Endothelial cell of umbilical vein (primary cell): ENCODE measurements around the gene UPF2. TPM values are rescaled to one million over a fixed set of nuclear protein-coding genes. Genes with fewer than 3 reads are reported as not detected.

Source experiments
- BruUV-seq: library from RNA; stranded (reverse); fragments of 400-500 nt; replicated peaks from 2 replicates; lab custom pipeline; 2021; lab: Mats Ljungman, UMichigan
- CTCF ChIA-PET: fragments of 300-600, 350-600 bp; sonication (Branson Sonifier 250); formaldehyde crosslinking; loops from one replicate; lab custom pipeline; 2021; ENCODE audit warnings: antibody characterized with exemption, inconsistent platforms; lab: Charles Lee
- POLR2A ChIA-PET: fragments of 300-600, 350-600 bp; sonication (Branson Sonifier 250); formaldehyde crosslinking; loops from one replicate; lab custom pipeline; 2021; ENCODE audit warnings: antibody characterized with exemption, inconsistent platforms; lab: Charles Lee
- DNase-seq: peaks from one replicate; pipeline ENCODE4 v3.0.0-alpha.2; 2011; ENCODE audit warnings: low read depth, low spot score
- FAIRE-seq: peaks from 2 replicates; lab custom pipeline; 2011; peaks lifted over from hg19 to GRCh38; lab: Jason Lieb, UNC
- H2AFZ ChIP-seq: 2 replicates; pipeline ENCODE4 v1.6.0; 2012; ENCODE audit warnings: low read depth, low read length, control low read depth, inconsistent platforms
- H3K27ac ChIP-seq: 2 replicates; pipeline ENCODE4 v1.5.1; 2011; ENCODE audit warnings: low read depth, mild to moderate bottlenecking, control low read depth, low read length, moderate library complexity; ENCODE audit not compliant: insufficient read depth
- H3K27me3 ChIP-seq, 2 experiments: 2 replicates each; pipeline versions ENCODE4 v1.6.0 to v1.6.1; 2011; ENCODE audit warnings: low read length in 2 of 2, mixed read lengths in 1 of 2; ENCODE audit not compliant: control insufficient read depth in 2 of 2, insufficient read depth in 2 of 2
- H3K36me3 ChIP-seq, 2 experiments: 2 replicates in 1 of 2; 3 replicates in 1 of 2; pipeline ENCODE4 v1.5.1; 2011; ENCODE audit warnings: low read length in 2 of 2, mild to moderate bottlenecking in 1 of 2, moderate library complexity in 1 of 2; ENCODE audit not compliant: control insufficient read depth in 2 of 2, insufficient read depth in 2 of 2; ENCODE audit errors: extremely low read depth in 1 of 2
- H3K4me1 ChIP-seq: 3 replicates; pipeline ENCODE4 v1.5.1; 2011; ENCODE audit warnings: mild to moderate bottlenecking, low read length; ENCODE audit not compliant: control insufficient read depth, insufficient read depth; ENCODE audit errors: extremely low read depth
- H3K4me2 ChIP-seq: 2 replicates; pipeline ENCODE4 v1.6.1; 2011; ENCODE audit warnings: low read length, control low read depth, mixed read lengths; ENCODE audit not compliant: insufficient read depth
- H3K4me3 ChIP-seq, 3 experiments: fragments of 200-600 bp in 1 of 3; sonication (generic), shearing (Covaris generic) in 1 of 3; replicated peaks in 1 of 3; 2 replicates each; pipeline ENCODE4 v1.5.1; 2011 to 2016; ENCODE audit warnings: control low read depth in 3 of 3, low read length in 3 of 3, mild to moderate bottlenecking in 2 of 3, inconsistent platforms in 1 of 3, low read depth in 1 of 3, moderate library complexity in 1 of 3; ENCODE audit not compliant: insufficient read depth in 1 of 3
- H3K79me2 ChIP-seq: 2 replicates; pipeline ENCODE4 v1.6.0; 2012; ENCODE audit warnings: low read length, inconsistent platforms; ENCODE audit not compliant: control insufficient read depth, insufficient read depth
- H3K9ac ChIP-seq: replicated peaks from 2 replicates; pipeline ENCODE3; 2011; ENCODE audit warnings: low read length, control low read depth; ENCODE audit not compliant: insufficient read depth; ENCODE audit errors: extremely low read depth
- H3K9me1 ChIP-seq: replicated peaks from 3 replicates; pipeline ENCODE4 v1.6.0; 2011; ENCODE audit warnings: mild to moderate bottlenecking, low read length; ENCODE audit not compliant: control insufficient read depth, insufficient read depth; ENCODE audit errors: extremely low read depth
- H3K9me3 ChIP-seq: replicated peaks from 2 replicates; pipeline ENCODE4 v1.5.1; 2012; ENCODE audit warnings: low read length, inconsistent platforms; ENCODE audit not compliant: control insufficient read depth, insufficient read depth
- H4K20me1 ChIP-seq: replicated peaks from 2 replicates; pipeline ENCODE3; 2011; ENCODE audit warnings: mild to moderate bottlenecking, low read length; ENCODE audit not compliant: control insufficient read depth, insufficient read depth; ENCODE audit errors: extremely low read depth
- EZH2 ChIP-seq: IDR thresholded peaks from 2 replicates; pipeline ENCODE4 v1.6.1; 2012; ENCODE audit warnings: borderline replicate concordance, low read depth, mild to moderate bottlenecking, moderate library complexity, low read length, inconsistent platforms; ENCODE audit not compliant: severe bottlenecking
- FOS ChIP-seq: IDR thresholded peaks from 2 replicates; pipeline ENCODE4 v1.6.1; 2011; ENCODE audit warnings: mild to moderate bottlenecking, low read length, moderate library complexity, borderline replicate concordance; ENCODE audit not compliant: insufficient read depth
- GATA2 ChIP-seq: IDR thresholded peaks from 2 replicates; pipeline ENCODE4 v1.7.0; 2011; ENCODE audit warnings: low read depth, mild to moderate bottlenecking, moderate library complexity, mixed read lengths, low read length; ENCODE audit not compliant: insufficient read length, insufficient read depth
- JUN ChIP-seq: IDR thresholded peaks from 2 replicates; pipeline ENCODE4 v1.6.1; 2011; ENCODE audit warnings: borderline replicate concordance, low read depth; ENCODE audit not compliant: insufficient read length, insufficient read depth
- MYC ChIP-seq: IDR thresholded peaks from one replicate; pipeline ENCODE4 v1.6.1; 2011; ENCODE audit warnings: mild to moderate bottlenecking, low read depth, low read length
- POLR2A ChIP-seq: IDR thresholded peaks from 2 replicates; pipeline ENCODE4 v1.6.1; 2012; ENCODE audit warnings: low read depth, mild to moderate bottlenecking, control low read depth, low read length
- POLR2AphosphoS5 ChIP-seq: IDR thresholded peaks from 2 replicates; pipeline ENCODE4 v1.6.1; 2012; ENCODE audit warnings: low read depth, mild to moderate bottlenecking, control low read depth, low read length, moderate library complexity; ENCODE audit not compliant: insufficient read depth
- dilution Hi-C: fragments of 300-500 bp; cut with MboI; formaldehyde crosslinking; loops from one replicate; pipeline ENCODE4 v1.15.0; 2019; ENCODE audit warnings: low sequenced_read_pairs; ENCODE audit not compliant: extremely low pct_ligation_motif_present
- intact Hi-C: fragments of 100-400 bp; cut with micrococcal nuclease; formaldehyde crosslinking; loops from one replicate; pipeline ENCODE4 v1.10.0; 2022
- polyA plus RNA-seq, 4 experiments: library from polyadenylated mRNA; depleted of rRNA in 3 of 4; stranded (reverse) in 3 of 4; unstranded in 1 of 4; fragments of >200 nt; gene quantifications; 2 replicates each; pipeline versions ENCODE4 v1.2.1 to v1.2.3, GENCODE V29; 2011 to 2012; ENCODE audit warnings: missing spikeins in 1 of 4
- total RNA-seq: library from RNA; stranded (reverse); gene quantifications from 2 replicates; pipeline ENCODE4 v1.2.3, GENCODE V29; 2021
- TF ChIP-seq, protein P1 (sequence below), 2 donors: IDR thresholded peaks; 1 replicate in 1 of 2; 2 replicates in 1 of 2; pipeline ENCODE4 v1.5.1; 2011; ENCODE audit warnings: low read length in 2 of 2, mild to moderate bottlenecking in 2 of 2, moderate library complexity in 2 of 2, control low read depth in 1 of 2, inconsistent platforms in 1 of 2, low read depth in 1 of 2; ENCODE audit not compliant: insufficient read depth in 1 of 2; ENCODE audit errors: extremely low read depth in 1 of 2
- TF ChIP-seq, protein P2 (sequence below): IDR thresholded peaks from 2 replicates; pipeline ENCODE4 v1.6.1; 2011; ENCODE audit not compliant: insufficient read depth, insufficient read length

Gene UPF2
- total and polyA plus RNA-seq, 2 donors (not counting 3 experiments of a cell fraction or from before 2014, with no cell fraction given), result 4.8 to 27.7 TPM

DNA sequence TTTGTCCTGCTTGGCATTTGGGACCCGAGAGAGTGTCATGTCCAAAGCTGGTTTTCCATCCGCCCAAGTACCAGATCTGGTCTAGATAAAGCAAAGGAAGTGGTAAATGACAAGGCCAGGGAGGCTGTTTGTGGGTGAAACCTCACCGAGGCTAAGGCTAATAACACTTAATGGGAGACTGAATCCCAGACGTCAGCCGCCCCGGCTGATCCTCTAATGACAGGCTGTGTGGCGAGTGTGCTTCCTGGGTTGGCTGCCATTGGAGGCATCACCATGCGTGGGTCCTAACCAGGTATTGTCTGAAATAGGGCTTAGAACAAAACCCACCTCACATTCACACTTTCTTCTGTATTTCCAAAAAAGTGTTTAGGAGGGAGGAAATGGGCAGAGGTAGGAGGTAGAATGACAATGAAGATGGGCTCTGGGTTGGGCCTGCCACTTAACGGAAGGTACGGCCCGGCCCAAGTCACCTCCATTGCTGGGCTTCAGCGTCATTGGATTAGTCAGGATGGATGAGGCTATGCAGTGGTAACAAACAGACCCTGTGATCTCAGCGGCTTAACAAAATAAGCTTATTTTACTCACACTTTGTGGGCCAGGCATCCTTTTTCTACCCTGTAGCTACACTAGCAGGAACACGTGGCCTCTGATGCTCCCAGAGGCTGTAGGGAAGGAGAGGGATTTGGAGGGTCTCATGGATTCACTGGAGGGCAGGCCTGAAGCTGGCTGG is 159.8 kb downstream of the UPF2 start:
- Histone ChIP-seq H3K4me3 (no peak overlapping the region), H3K4me2 (no peak overlapping the region), H2AFZ (peak overlapping the region; percentile 5), H3K9me3 (no peaks in the 10 kb centered on the region), H3K9me1 (no peaks in the 10 kb centered on the region), H3K27ac (no peak overlapping the region), H4K20me1 (no peaks in the 10 kb centered on the region), H3K4me1 (no peaks in the 10 kb centered on the region), H3K36me3 (no peaks in the 10 kb centered on the region), H3K9ac (no peak overlapping the region), H3K79me2 (no peaks in the 10 kb centered on the region), H3K27me3 (no peaks in the 10 kb centered on the region)
- DNase-seq (no peak), FAIRE-seq (no peak)
- ChIA-PET CTCF (no interaction called here), POLR2A (interaction anchor here (0.6 kb wide), 1 partner anchor 65 kb away, joined by 3 read pairs; no protein-coding TSS in a partner anchor)
- no TSS peak for BruUV-seq
- no peak for TF ChIP-seq EZH2
- TF ChIP-seq MYC, result no peak
- no peak for TF ChIP-seq POLR2A
- no peak for TF ChIP-seq JUN
- dilution Hi-C loops, result no loop called here
- intact Hi-C loops, result no loop called here

DNA sequence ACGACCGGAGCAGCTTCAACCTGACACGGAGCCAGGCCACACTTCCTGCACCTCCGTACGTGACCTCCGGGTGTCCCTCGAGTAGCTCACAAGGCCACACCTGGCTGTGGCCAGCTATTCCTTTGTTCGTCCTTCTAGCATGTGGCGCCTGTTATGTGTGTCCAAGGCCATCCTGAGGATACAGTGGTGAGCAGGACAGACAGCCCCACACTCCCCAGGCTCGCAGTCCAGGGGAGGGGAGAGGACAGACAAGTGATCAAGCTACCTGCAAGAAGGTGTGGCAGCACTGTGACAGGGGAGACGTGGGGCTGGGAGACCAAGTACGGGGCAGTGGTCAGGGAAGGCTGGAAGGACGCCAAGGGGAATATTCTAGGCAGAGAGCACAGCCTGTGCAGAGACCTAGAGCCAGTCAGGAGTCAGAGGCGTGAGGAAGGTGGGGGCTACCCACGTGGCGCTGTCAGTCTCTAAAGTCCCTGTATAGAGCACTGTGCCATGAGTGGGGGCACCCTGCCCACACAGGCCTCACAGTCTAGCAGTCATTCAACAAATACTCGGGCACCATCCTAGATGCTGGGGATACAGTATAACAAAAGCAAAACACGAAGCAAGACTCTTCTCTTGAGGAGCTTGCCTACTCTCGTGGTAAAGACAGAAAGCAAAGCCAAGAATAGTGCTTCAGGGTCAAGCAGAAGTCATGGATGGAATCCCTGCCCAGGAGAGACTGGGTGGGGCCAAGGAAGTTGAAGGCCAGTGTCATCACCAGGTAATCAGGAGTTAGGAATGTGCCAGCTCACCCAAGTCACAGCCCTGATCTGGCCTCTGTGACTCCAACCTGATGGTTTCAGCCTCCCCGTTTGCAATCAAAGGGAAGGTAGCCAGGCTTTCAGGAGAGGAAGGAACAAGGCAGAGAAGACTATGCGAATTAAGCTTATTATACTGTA is 160.9 kb downstream of the UPF2 start:
- no peak overlapping the region for H3K4me2 ChIP-seq
- no peaks in the 10 kb centered on the region for H3K27me3 ChIP-seq
- no peak overlapping the region for H2AFZ ChIP-seq
- FAIRE-seq (no peak), DNase-seq (no peak)
- no peaks in the 10 kb centered on the region for H4K20me1 ChIP-seq
- CTCF ChIA-PET, result interaction anchor here (0.8 to 0.9 kb wide), 2 partner anchors 9 to 62 kb away, joined by 3 to 4 read pairs; no protein-coding TSS in a partner anchor
- no peak overlapping the region for H3K9ac ChIP-seq
- dilution Hi-C loops, result no loop called here
- H3K4me1 ChIP-seq, result no peaks in the 10 kb centered on the region
- no peaks in the 10 kb centered on the region for H3K79me2 ChIP-seq
- H3K36me3 ChIP-seq, result no peaks in the 10 kb centered on the region
- no peaks in the 10 kb centered on the region for H3K9me3 ChIP-seq
- POLR2A ChIA-PET, result no interaction called here
- BruUV-seq, result no TSS peak
- no peak overlapping the region for H3K27ac ChIP-seq
- no peak for TF ChIP-seq JUN
- no peak for TF ChIP-seq EZH2
- TF ChIP-seq, protein P1, sequence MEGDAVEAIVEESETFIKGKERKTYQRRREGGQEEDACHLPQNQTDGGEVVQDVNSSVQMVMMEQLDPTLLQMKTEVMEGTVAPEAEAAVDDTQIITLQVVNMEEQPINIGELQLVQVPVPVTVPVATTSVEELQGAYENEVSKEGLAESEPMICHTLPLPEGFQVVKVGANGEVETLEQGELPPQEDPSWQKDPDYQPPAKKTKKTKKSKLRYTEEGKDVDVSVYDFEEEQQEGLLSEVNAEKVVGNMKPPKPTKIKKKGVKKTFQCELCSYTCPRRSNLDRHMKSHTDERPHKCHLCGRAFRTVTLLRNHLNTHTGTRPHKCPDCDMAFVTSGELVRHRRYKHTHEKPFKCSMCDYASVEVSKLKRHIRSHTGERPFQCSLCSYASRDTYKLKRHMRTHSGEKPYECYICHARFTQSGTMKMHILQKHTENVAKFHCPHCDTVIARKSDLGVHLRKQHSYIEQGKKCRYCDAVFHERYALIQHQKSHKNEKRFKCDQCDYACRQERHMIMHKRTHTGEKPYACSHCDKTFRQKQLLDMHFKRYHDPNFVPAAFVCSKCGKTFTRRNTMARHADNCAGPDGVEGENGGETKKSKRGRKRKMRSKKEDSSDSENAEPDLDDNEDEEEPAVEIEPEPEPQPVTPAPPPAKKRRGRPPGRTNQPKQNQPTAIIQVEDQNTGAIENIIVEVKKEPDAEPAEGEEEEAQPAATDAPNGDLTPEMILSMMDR (IDR thresholded peaks at IDR 0.05; ENCODE audit: extremely low read depth in 1 of 2, insufficient read depth in 1 of 2, low read depth in 1 of 2, low read length in 2 of 2), result no peak
- TF ChIP-seq, protein P2, sequence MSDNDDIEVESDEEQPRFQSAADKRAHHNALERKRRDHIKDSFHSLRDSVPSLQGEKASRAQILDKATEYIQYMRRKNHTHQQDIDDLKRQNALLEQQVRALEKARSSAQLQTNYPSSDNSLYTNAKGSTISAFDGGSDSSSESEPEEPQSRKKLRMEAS, result no peak
- no peak for TF ChIP-seq POLR2AphosphoS5
- no peak for TF ChIP-seq POLR2A
- no peak for TF ChIP-seq GATA2
- TF ChIP-seq MYC, result no peak
- no peak for TF ChIP-seq FOS
- H3K9me1 ChIP-seq, result no peaks in the 10 kb centered on the region
- H3K4me3 ChIP-seq, result no peak overlapping the region
- intact Hi-C loops, result no loop called here
